NCI-H2029 treated with DMSO at 0.1 percent for 48 hours (cell line): ENCODE data around the gene NFAM1.
A peak's percentile ranks its signal among the peaks of the same experiment; 100 is the strongest.

Experiments
- DNase-seq: peaks from one replicate; lab custom pipeline; 2025; lab: John Stamatoyannopoulos, UW

NFAM1 gene

GRCh38 chr22:42383851-42384417 lies 48.3 kb downstream of the NFAM1 start:
- no peak for DNase-seq

GRCh38 chr22:42383287-42383686 lies 48.9 kb downstream of the NFAM1 start:
- DNase-seq = no peak

- DNase-seq = no peak
Observed at GRCh38 chr22:42380769-42381551, 51.2 kb downstream of the NFAM1 start.

- DNase-seq = no peak
Observed at GRCh38 chr22:42379966-42380537, 52.2 kb downstream of the NFAM1 start.

GRCh38 chr22:42376711-42377554 lies 55.3 kb downstream of the NFAM1 start:
- DNase-seq = peak; percentile 38

GRCh38 chr22:42375982-42376381 lies 56.2 kb downstream of the NFAM1 start:
- no peak for DNase-seq

- DNase-seq = no peak
Observed at GRCh38 chr22:42372976-42373375, 59.2 kb downstream of the NFAM1 start.

- no peak for DNase-seq
Observed at GRCh38 chr22:42371501-42371900, 60.7 kb downstream of the NFAM1 start.

- DNase-seq = no peak
Observed at GRCh38 chr22:42371099-42371498, 61.1 kb downstream of the NFAM1 start.

GRCh38 chr22:42369250-42370041 lies 62.8 kb downstream of the NFAM1 start:
- DNase-seq = peak; percentile 72

- DNase-seq = no peak
Observed at GRCh38 chr22:42368379-42369249, 63.6 kb downstream of the NFAM1 start.

GRCh38 chr22:42367980-42368378 lies 64.2 kb downstream of the NFAM1 start:
- no peak for DNase-seq

GRCh38 chr22:42366806-42367581 lies 65.2 kb downstream of the NFAM1 start:
- DNase-seq = no peak

- DNase-seq = no peak
Observed at GRCh38 chr22:42365942-42366695, 66.1 kb downstream of the NFAM1 start.

GRCh38 chr22:42365111-42365865 lies 66.9 kb downstream of the NFAM1 start:
- no peak for DNase-seq

- no peak for DNase-seq
Observed at GRCh38 chr22:42364604-42365110, 67.5 kb downstream of the NFAM1 start.

GRCh38 chr22:42363892-42364291 lies 68.3 kb downstream of the NFAM1 start:
- no peak for DNase-seq

- no peak for DNase-seq
Observed at GRCh38 chr22:42361523-42361922, 70.7 kb downstream of the NFAM1 start.
